ENCODE results near the gene COL19A1.

The COL19A1 gene

DNA sequence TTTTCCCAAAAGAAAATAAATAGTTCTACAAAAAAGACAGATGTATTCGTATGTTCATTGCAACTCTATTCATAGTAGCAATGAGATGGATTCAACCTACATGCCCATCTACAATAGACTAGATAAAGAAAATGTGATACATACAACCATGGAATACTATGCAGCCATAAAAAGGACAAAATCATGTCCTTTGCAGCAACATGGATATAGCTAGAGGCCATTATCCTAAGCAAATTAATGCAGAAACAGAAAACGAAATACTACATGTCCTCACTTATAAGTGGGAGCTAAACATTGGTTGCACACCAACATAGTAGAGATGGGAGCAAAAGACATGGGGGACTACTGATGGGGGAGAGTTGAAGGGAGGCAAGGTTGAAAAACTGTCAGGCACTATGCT is 278.8 kb downstream of the COL19A1 start:
- H3K27ac ChIP-seq, result no peak overlapping the region
- no peak for TF ChIP-seq ZFX (IDR thresholded peaks at IDR 0.05; ENCODE audit: borderline replicate concordance)
- TF ChIP-seq, protein P1, sequence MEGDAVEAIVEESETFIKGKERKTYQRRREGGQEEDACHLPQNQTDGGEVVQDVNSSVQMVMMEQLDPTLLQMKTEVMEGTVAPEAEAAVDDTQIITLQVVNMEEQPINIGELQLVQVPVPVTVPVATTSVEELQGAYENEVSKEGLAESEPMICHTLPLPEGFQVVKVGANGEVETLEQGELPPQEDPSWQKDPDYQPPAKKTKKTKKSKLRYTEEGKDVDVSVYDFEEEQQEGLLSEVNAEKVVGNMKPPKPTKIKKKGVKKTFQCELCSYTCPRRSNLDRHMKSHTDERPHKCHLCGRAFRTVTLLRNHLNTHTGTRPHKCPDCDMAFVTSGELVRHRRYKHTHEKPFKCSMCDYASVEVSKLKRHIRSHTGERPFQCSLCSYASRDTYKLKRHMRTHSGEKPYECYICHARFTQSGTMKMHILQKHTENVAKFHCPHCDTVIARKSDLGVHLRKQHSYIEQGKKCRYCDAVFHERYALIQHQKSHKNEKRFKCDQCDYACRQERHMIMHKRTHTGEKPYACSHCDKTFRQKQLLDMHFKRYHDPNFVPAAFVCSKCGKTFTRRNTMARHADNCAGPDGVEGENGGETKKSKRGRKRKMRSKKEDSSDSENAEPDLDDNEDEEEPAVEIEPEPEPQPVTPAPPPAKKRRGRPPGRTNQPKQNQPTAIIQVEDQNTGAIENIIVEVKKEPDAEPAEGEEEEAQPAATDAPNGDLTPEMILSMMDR (IDR thresholded peaks at IDR 0.05), result no peak

DNA sequence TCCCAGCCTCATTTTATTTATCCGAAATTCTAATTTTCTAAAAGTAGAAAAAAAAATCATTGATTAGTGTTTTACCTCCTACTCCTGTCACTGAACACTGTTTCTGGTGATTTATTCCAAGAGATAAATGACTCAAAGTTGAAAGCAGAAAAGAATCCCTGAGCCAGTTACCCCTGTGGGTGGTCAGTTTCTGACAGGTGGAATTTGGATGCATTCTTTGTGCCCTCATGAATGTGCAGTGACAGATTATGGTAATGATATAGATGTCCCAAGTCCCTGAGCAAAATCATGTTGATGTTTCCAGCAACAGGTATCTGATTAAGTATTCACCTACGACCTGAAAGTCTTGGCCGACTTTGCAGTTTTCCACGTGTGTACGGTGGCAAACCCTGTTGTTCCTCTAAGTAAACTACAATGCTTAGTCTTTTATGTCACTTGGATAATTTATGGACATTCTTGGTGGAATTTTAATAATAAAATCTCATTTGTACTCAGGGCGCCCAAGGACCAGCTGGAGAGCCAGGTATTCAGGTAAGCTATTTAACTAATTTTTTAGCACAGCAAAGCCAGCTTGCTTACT is 282.9 kb downstream of the COL19A1 start:
- H3K27ac ChIP-seq, result no peak overlapping the region
- TF ChIP-seq, protein P1 (IDR thresholded peaks at IDR 0.05), result no peak
- TF ChIP-seq ZFX (IDR thresholded peaks at IDR 0.05; ENCODE audit: borderline replicate concordance), result no peak

DNA sequence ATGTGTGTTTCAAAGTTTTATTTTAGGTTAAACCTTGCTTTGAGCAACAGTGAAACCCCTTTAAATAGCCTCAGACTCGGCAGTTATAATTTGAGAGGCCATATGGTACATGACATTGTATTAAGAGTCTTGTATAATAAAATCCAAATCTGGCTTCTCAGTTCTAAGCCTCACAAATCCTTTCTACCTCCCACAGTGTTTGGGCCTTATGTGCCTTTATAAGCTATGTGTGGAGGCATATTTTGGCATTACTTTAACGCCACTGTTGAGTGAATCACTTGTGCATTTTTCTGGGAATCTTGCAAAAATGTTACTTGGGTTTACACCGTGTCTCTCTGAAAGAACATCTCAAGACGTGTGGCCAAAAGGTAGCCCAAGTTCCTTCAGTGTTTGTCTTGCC is 284.2 kb downstream of the COL19A1 start:
- no peak overlapping the region for H3K27ac ChIP-seq
- TF ChIP-seq, protein P1 (IDR thresholded peaks at IDR 0.05), result no peak

DNA sequence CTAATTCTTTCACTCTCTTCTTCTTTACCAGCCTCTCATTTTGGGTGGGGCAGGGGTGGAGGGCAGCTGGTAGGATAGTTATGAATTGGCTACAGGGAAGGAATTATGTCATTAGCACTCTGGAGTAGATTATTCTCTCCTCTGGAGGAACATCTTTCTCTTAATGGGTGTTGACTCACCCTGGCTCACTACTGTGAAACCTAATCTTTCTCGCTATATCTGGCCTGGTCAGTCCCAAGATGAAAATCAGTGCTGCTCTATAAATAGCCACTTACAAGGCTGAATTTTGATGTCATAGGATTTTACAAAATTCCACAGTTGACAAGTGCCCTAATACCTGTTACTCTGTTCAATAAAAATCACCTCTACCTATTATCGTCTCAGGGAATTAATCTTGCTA is 285.3 kb downstream of the COL19A1 start:
- no peak overlapping the region for H3K27ac ChIP-seq
- TF ChIP-seq, protein P1 (IDR thresholded peaks at IDR 0.05), result no peak
- TF ChIP-seq ZFX (IDR thresholded peaks at IDR 0.05; ENCODE audit: borderline replicate concordance), result no peak

DNA sequence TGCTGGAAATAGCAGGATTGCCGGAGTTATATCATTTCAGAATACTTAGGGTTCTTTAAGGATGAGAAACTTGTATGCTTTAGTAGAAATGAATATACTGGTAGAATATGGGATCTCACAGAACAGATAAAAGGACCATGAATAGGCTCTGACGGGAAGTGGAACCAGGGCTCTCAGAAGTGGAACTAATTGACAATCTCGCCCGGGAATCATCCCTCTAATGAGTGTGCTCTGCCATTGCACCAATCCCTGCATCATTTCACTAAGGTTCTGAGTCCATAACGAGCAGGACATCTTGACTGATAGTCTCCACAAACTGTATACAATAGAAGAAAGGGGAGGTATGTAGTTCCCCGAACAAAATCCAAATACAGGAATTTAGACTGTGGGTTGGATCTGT is 286.4 kb downstream of the COL19A1 start:
- no peak overlapping the region for H3K27ac ChIP-seq

DNA sequence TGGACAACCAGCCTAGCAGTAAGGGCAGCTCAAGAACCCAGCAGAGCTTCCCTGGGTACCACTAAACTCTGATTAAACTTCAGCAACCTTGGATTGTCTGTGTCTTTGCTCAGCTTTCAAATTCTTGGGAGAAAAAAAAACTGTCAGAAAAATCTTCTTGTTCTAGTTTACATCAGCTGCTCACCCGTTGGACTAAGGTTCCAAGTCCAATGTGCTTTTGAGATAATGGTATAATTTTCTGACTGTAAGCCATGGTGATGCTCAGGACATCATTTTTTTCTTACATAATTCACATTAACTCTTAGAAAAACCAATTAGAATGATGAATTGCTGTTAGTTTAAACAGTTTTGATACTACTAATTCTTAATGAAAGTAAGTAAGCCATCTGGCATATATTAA is 290.7 kb downstream of the COL19A1 start:
- no peak overlapping the region for H3K27ac ChIP-seq
- TF ChIP-seq, protein P1 (IDR thresholded peaks at IDR 0.05), result no peak
- TF ChIP-seq ZFX (IDR thresholded peaks at IDR 0.05; ENCODE audit: borderline replicate concordance), result no peak

More for the DNA sequence above, 286.4 kb downstream of the COL19A1 start:
- TF ChIP-seq, protein P1 (IDR thresholded peaks at IDR 0.05), result no peak
- no peak for TF ChIP-seq ZFX (IDR thresholded peaks at IDR 0.05; ENCODE audit: borderline replicate concordance)

DNA sequence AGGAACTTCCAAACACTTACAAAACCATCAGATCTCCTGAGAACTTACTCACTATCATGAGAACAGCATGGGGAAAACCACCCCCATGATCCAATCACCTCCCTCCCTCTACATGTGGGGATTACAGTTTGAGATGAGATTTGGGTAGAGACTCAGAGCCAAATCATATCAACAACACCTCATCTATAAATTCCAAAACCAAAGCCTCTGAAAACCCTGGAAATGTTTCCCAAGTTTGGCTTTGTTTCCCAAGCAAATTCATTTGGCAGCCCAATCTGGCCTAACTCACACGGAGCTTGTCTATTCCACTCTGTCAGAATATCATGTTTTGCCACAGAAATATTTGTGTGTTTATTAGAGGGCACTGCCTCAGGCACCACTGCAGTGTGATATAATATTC is 293.9 kb downstream of the COL19A1 start:
- no peak overlapping the region for H3K27ac ChIP-seq
- TF ChIP-seq, protein P1 (IDR thresholded peaks at IDR 0.05), result no peak
- TF ChIP-seq ZFX (IDR thresholded peaks at IDR 0.05; ENCODE audit: borderline replicate concordance), result no peak
